Measurements from ENCODE around the gene RAP1GAP2. TPM values are rescaled to one million over a fixed set of nuclear protein-coding genes. Genes with fewer than 3 reads are reported as not detected.

Gene RAP1GAP2
- polyA plus RNA-seq, 1 of the 3 experiments (the other 2 are of a cell fraction) = 22.0 TPM

DNA sequence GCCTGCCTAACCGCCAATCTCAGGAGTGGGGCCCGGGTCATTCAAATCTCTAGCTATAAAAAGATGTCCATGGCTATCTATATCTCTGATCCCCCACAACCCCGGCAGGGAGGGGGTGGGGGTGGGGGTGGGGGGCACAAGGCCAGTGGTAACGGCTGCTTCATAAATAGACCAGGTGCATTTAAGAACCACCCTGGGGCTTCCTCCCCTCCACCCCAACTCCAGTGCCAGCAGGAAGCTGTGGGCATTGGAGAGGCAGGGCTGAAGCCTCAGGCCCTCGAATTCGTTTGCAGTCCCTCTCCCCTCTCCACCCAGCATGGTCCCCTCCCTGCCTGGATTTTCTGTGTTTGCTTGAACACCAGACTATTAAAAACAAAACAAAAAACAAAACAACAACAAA is 56.0 kb downstream of the RAP1GAP2 start:
- ChIA-PET POLR2A (interaction anchor here (0.5 to 5.8 kb wide), 9 partner anchors 34 to 152 kb away, joined by 3 to 69 read pairs (median 5); no protein-coding TSS in a partner anchor), CTCF (interaction anchor here (0.7 to 12.7 kb wide), 13 partner anchors 16 to 158 kb away, joined by 3 to 238 read pairs (median 4); no protein-coding TSS in a partner anchor)
- Histone ChIP-seq H4K20me1 (ENCODE audit: insufficient read depth) (peaks cover 21% of the 10 kb centered on the region), H3K4me3 (ENCODE audit: low read depth in 2 of 2, low read length in 1 of 2) (no peak overlapping the region), H3K79me2 (ENCODE audit: insufficient read depth) (peaks cover 34% of the 10 kb centered on the region), H3K27ac (ENCODE audit: low read depth in 2 of 2, low read length in 1 of 2) (peak overlapping the region in 1 of 2 experiments; percentile 90; a peak in 3 of 4 replicates), H3K9me2 (no peaks in the 10 kb centered on the region), H3K4me1 (ENCODE audit: control insufficient read depth in 1 of 2, insufficient read depth in 2 of 2, low read depth in 1 of 2, low read length in 1 of 2) (peaks cover 4 to 40% of the 10 kb centered on the region in 2 experiments; a peak in 2 of 4 replicates), H3K4me2 (0 out of 2 replicates have a peak overlapping the region, but pooled peaks have one; percentile 88), H3K36me3 (replicated peaks in 1 of 2; ENCODE audit: control insufficient read depth in 1 of 2, insufficient read depth in 2 of 2, low read length in 1 of 2) (no peaks in the 10 kb centered on the region), H2AFZ (ENCODE audit: low read depth) (no peak overlapping the region), H3K27me3 (ENCODE audit: insufficient read depth) (no peaks in the 10 kb centered on the region), H3K9me3 (no peaks in the 10 kb centered on the region), H3F3A (replicated peaks; ENCODE audit: insufficient read depth) (peaks cover 8% of the 10 kb centered on the region), H3K9ac (0 out of 2 replicates have a peak overlapping the region, but pooled peaks have one; percentile 78)
- peak; percentile 60 for DNase-seq
- 72% methylated on average over 6 of the region's 6 CpGs for WGBS (ENCODE audit: low lambda C conversion rate)
- TF ChIP-seq MXI1 (IDR thresholded peaks at IDR 0.05; ENCODE audit: low read depth, low read length) (no peak), FOSL2 (IDR thresholded peaks at IDR 0.05; ENCODE audit: borderline replicate concordance, low read depth) (no peak)

DNA sequence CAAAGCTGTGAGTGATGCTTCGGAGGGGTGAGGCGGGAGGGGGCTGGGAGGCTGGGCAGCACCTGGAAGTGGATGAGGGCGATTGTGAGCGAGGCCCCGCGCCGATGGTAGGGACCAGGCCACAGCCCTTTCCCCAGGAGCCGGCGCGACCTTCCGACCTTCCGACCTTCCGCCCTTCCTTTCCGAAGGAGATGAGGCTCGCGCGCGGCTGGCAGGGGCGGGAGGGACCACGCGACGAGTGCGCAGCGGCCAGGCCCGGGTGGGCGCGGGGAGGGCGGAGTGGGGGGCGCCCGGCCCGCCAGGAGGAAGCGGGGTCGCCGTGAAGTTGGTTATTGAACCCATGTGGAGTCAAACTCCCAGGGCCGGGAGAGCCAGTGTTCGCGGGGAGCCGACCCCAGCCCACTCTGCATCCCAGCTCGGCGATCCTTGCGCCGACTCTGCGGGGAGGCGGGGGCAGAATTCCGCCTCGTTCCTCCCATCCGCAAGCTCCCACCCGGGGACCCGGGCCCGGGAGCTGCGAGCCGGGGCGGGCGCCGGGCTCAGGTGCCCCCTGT is 56.6 kb downstream of the RAP1GAP2 start:
- Histone ChIP-seq H4K20me1 (ENCODE audit: insufficient read depth) (peaks cover 26% of the 10 kb centered on the region), H3K9me3 (no peaks in the 10 kb centered on the region), H3K27me3 (ENCODE audit: insufficient read depth) (no peaks in the 10 kb centered on the region), H3K4me1 (ENCODE audit: control insufficient read depth in 1 of 2, insufficient read depth in 2 of 2, low read depth in 1 of 2, low read length in 1 of 2) (peaks cover 4 to 42% of the 10 kb centered on the region in 2 experiments; a peak in 2 of 4 replicates), H3K36me3 (replicated peaks in 1 of 2; ENCODE audit: control insufficient read depth in 1 of 2, insufficient read depth in 2 of 2, low read length in 1 of 2) (no peaks in the 10 kb centered on the region), H3K4me3 (ENCODE audit: low read depth in 2 of 2, low read length in 1 of 2) (peak overlapping the region; percentile 66 to 69), H3K9me2 (no peaks in the 10 kb centered on the region), H3K27ac (ENCODE audit: low read depth in 2 of 2, low read length in 1 of 2) (peak overlapping the region; percentile 66 to 90), H3K9ac (peak overlapping the region; percentile 78), H3F3A (replicated peaks; ENCODE audit: insufficient read depth) (peaks cover 8% of the 10 kb centered on the region), H2AFZ (ENCODE audit: low read depth) (peak overlapping the region; percentile 72; the same call in 1 of the 2 replicates), H3K79me2 (ENCODE audit: insufficient read depth) (peaks cover 40% of the 10 kb centered on the region), H3K4me2 (peak overlapping the region; percentile 88)
- WGBS (ENCODE audit: low lambda C conversion rate) = 78% methylated on average over 14 of the region's 55 CpGs
- no peak for TF ChIP-seq MXI1 (IDR thresholded peaks at IDR 0.05; ENCODE audit: low read depth, low read length)
- no peak for TF ChIP-seq FOXJ3 (CRISPR knock-in tag; IDR thresholded peaks at IDR 0.05)
- no peak for TF ChIP-seq RXRA (IDR thresholded peaks at IDR 0.05; ENCODE audit: borderline replicate concordance, low read depth)
- TF ChIP-seq GABPA (IDR thresholded peaks at IDR 0.05; ENCODE audit: low read depth) = no peak
- TF ChIP-seq TAF1 (IDR thresholded peaks at IDR 0.05; ENCODE audit: borderline replicate concordance, low read depth, low read length) = no peak
- TF ChIP-seq JUND (IDR thresholded peaks at IDR 0.05) = no peak
- no peak for TF ChIP-seq FOSL2 (IDR thresholded peaks at IDR 0.05; ENCODE audit: borderline replicate concordance, low read depth)
- TF ChIP-seq YY1 (IDR thresholded peaks at IDR 0.05; ENCODE audit: low read depth) = no peak
- TF ChIP-seq, protein P1, sequence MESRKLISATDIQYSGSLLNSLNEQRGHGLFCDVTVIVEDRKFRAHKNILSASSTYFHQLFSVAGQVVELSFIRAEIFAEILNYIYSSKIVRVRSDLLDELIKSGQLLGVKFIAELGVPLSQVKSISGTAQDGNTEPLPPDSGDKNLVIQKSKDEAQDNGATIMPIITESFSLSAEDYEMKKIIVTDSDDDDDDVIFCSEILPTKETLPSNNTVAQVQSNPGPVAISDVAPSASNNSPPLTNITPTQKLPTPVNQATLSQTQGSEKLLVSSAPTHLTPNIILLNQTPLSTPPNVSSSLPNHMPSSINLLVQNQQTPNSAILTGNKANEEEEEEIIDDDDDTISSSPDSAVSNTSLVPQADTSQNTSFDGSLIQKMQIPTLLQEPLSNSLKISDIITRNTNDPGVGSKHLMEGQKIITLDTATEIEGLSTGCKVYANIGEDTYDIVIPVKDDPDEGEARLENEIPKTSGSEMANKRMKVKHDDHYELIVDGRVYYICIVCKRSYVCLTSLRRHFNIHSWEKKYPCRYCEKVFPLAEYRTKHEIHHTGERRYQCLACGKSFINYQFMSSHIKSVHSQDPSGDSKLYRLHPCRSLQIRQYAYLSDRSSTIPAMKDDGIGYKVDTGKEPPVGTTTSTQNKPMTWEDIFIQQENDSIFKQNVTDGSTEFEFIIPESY (IDR thresholded peaks at IDR 0.05; ENCODE audit: borderline replicate concordance, low read depth) = no peak
- no peak for TF ChIP-seq NFIC (IDR thresholded peaks at IDR 0.05; ENCODE audit: borderline replicate concordance)
- no peak for TF ChIP-seq RAD21 (IDR thresholded peaks at IDR 0.05; ENCODE audit: low read length)
- TF ChIP-seq, protein P2, sequence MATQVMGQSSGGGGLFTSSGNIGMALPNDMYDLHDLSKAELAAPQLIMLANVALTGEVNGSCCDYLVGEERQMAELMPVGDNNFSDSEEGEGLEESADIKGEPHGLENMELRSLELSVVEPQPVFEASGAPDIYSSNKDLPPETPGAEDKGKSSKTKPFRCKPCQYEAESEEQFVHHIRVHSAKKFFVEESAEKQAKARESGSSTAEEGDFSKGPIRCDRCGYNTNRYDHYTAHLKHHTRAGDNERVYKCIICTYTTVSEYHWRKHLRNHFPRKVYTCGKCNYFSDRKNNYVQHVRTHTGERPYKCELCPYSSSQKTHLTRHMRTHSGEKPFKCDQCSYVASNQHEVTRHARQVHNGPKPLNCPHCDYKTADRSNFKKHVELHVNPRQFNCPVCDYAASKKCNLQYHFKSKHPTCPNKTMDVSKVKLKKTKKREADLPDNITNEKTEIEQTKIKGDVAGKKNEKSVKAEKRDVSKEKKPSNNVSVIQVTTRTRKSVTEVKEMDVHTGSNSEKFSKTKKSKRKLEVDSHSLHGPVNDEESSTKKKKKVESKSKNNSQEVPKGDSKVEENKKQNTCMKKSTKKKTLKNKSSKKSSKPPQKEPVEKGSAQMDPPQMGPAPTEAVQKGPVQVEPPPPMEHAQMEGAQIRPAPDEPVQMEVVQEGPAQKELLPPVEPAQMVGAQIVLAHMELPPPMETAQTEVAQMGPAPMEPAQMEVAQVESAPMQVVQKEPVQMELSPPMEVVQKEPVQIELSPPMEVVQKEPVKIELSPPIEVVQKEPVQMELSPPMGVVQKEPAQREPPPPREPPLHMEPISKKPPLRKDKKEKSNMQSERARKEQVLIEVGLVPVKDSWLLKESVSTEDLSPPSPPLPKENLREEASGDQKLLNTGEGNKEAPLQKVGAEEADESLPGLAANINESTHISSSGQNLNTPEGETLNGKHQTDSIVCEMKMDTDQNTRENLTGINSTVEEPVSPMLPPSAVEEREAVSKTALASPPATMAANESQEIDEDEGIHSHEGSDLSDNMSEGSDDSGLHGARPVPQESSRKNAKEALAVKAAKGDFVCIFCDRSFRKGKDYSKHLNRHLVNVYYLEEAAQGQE (IDR thresholded peaks at IDR 0.05; ENCODE audit: low read depth, low read length) = no peak
- no peak for TF ChIP-seq MEF2A (IDR thresholded peaks at IDR 0.05; ENCODE audit: borderline replicate concordance, low read depth)
- TF ChIP-seq EP300 (IDR thresholded peaks at IDR 0.05; ENCODE audit: borderline replicate concordance in 1 of 2, low read depth in 1 of 2, low read length in 1 of 2) = no peak
- TF ChIP-seq, protein P3, sequence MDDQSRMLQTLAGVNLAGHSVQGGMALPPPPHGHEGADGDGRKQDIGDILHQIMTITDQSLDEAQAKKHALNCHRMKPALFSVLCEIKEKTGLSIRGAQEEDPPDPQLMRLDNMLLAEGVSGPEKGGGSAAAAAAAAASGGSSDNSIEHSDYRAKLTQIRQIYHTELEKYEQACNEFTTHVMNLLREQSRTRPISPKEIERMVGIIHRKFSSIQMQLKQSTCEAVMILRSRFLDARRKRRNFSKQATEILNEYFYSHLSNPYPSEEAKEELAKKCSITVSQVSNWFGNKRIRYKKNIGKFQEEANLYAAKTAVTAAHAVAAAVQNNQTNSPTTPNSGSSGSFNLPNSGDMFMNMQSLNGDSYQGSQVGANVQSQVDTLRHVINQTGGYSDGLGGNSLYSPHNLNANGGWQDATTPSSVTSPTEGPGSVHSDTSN (IDR thresholded peaks at IDR 0.05) = no peak
- TF ChIP-seq SMC3 (IDR thresholded peaks at IDR 0.05; ENCODE audit: low read depth, low read length) = no peak
- TF ChIP-seq, protein P4, sequence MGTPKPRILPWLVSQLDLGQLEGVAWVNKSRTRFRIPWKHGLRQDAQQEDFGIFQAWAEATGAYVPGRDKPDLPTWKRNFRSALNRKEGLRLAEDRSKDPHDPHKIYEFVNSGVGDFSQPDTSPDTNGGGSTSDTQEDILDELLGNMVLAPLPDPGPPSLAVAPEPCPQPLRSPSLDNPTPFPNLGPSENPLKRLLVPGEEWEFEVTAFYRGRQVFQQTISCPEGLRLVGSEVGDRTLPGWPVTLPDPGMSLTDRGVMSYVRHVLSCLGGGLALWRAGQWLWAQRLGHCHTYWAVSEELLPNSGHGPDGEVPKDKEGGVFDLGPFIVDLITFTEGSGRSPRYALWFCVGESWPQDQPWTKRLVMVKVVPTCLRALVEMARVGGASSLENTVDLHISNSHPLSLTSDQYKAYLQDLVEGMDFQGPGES (IDR thresholded peaks at IDR 0.05; ENCODE audit: low read depth, low read length) = no peak
- TF ChIP-seq GATA2 (CRISPR knock-in tag; IDR thresholded peaks at IDR 0.05) = no peak
- ChIA-PET POLR2A (interaction anchor here (0.8 to 5.8 kb wide), 9 partner anchors 46 to 151 kb away, joined by 3 to 69 read pairs (median 6); no protein-coding TSS in a partner anchor), CTCF (interaction anchor here (0.8 to 12.7 kb wide), 9 partner anchors 35 to 157 kb away, joined by 3 to 238 read pairs (median 4); no protein-coding TSS in a partner anchor)
- DNase-seq = peak; percentile 79

All from SK-N-SH (cell line).